GM21447 (cell line): ENCODE measurements around the gene DNAJC30.
"Not testable (repeated sequence)": the region's sequence is repeated elsewhere in the genome, so short reads cannot be mapped to it uniquely, and the experiment has no call there.

ENCODE experiments used
- ATAC-seq: cut with Tn5 transposase; IDR thresholded peaks from one replicate; pipeline ENCODE4 v1.9.1; 2021; ENCODE audit not compliant: unreplicated experiment

Gene DNAJC30

GRCh38 chr7:73683788-73684693, 788 bp upstream of the DNAJC30 start:
- ATAC-seq = no peak

DNA sequence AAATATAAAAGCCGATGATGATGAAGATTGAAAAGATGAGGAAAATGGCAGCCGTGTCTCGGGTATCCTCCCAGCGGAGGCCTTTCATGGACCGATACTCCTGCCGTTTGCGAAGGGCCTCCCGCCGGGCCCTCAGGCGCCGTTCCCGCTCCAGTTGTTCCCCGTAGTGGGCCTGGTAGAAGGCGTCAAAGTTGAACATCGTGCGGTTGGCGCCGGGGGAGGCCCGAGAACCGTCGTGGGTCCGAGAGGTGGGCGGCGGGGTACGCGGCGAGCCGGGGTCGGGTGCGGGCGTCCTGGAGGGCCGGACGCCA, 553 bp downstream of the DNAJC30 start:
- ATAC-seq = peak; percentile 9

- no peak for ATAC-seq
Observed at GRCh38 chr7:73681031-73681430, 2.2 kb downstream of the DNAJC30 start.

DNA sequence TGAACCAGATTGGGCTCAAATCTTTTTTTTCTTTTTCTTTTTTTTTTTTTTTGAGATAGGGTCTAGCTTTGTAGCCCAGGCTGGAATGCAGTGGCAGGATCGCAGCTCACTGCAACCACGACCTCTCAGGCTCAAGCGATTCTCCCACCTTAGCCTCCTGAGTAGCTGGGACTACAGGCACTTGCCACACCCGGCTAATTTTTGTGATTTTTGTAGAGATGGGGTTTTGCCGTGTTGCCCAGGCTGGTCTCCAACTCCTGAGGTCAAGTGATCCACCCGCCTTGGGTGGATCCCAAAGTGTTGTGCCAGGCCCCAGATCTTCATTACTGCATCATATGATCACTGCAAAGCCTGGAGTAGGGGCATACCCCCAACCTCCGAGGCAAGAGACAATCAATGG, 2.8 kb downstream of the DNAJC30 start:
- ATAC-seq = no peak

DNA sequence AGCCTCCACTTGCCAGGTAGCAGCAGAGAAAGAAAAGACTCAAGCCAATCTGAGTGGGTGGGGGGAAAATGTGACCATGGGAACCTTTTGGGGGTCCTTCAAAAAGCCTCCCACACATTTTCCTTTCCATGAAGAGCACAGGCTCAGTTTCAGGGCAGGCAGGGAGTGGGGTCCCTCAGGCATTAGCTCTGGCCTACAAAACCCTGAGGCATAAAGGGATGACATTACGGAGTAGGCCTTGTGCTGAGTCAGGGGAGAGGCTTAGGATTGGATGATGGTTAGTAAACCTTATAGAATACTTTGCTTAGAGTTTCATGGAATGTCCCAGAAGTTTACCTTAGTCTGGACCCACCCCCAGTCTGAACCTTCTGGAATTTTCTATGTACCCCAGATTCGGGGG, 3.5 kb downstream of the DNAJC30 start:
- no peak for ATAC-seq

DNA sequence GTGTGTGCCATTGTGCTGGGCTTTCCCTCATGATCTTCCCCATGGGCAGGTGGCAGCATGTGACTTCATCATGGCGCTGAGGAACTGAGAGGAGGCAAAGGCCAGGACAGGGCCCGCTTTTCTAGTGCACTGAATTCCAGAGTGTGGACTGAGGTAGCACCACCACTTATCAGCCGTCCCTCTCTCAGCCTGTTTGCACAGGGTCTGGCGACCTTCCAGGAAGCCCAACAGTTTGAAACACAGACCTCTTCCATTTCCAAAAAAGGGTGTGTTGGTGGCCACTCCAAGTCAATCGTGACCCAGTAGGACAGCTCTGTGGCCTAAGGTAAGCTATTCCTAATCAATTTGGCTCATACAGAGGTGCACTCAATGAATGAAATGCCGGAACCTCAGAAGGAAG, 4.4 kb downstream of the DNAJC30 start:
- ATAC-seq = no peak

- not testable (repeated sequence) for ATAC-seq
Observed at GRCh38 chr7:73676062-73676461, 7.2 kb downstream of the DNAJC30 start.

DNA sequence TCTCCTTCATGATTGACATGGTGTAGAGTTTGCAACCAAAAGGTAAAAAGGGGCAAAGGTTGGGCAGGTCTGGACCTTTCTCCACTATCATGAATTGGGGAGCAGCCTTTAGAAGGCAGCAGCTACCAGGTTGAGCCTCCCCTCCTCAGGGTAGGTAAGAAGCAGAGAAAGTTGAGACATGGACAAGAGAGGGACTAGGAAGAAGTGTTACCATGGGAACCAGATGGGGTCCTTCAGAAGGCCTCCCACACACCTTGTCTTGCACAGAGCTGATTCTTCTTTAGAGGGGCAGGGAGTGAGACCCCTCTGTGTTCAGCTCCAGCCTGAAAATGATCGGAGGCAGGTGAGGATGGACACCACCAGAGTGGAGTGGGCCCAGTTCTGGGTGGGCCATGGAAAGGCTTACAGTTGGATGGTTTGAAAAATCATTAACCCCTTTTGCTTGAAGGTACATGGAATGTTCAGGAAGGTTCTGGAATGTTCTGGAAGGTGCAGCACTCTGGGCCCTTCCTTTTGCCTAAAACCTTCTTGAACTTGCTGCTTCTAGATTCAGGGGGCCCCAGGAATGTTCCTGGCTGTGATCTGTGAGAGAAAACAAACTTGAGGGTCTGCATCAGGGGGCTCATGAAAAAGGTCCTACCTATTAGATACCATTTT, 8.7 kb downstream of the DNAJC30 start:
- ATAC-seq = no peak

- ATAC-seq = no peak
Observed at GRCh38 chr7:73671857-73672445, 11.3 kb downstream of the DNAJC30 start.

DNA sequence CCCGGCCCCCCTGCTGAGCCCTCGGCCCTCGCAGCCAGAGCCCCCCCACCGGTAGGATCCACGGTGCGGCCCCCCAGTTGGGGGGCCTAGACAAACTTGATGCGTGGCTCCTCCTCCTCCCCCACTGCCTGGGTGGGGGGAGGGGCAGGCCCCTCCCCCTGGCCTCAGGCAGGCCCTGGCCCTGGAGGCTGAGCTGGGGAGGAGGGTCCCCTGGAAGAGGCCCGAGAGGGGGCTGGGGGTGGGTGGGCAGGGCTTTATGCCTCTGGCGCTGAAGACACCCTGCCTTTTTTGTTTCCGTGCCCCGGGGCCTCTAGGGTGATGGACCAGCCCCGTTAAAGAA, 12.0 kb downstream of the DNAJC30 start:
- no peak for ATAC-seq

DNA sequence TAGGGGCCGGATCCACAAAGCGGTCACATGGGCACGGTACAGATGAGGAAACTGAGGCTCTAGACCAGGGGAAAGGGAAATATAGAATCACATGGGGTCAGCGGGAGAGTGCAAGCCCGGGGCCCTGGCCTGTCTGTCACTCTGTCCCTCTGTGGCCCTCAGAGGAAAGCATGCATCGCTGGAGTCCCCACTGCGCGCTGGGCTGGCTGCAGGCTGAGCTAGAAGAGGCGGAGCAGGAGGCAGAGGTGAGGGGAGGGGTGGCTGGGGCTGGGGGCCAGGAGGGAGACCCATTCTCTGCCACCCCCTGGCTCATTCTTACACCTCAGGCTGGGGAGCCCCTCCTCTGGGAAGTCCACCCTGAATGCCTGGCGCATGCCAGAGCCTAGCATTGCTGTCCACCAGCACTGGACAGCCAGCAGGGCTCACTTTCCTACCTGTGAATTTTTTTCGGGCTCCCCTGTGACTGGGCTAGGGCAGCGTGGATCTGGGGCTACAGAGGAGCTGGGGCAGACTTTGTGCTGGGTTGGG, 13.3 kb downstream of the DNAJC30 start:
- ATAC-seq = no peak

DNA sequence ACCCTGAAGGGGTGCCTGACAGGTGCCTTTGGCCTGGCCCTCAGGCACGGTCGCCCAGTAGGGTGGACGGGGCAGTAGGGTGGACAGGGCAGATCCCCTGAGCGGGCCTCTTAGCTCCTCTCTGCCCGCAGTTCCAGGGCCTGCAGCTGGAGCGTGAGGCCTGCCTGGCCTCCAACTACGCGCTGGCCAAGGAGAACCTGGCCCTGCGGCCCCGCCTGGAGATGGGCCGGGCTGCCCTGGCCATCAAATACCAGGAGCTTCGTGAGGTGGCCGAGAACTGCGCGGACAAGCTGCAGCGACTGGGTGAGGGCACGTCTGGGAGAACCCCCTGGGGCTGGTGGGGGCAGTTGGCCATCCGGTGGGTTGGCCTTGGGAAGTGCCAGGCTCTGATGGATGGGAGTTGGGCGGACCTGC, 14.0 kb downstream of the DNAJC30 start:
- ATAC-seq = no peak

- no peak for ATAC-seq
Observed at GRCh38 chr7:73668886-73669230, 14.4 kb downstream of the DNAJC30 start.

DNA sequence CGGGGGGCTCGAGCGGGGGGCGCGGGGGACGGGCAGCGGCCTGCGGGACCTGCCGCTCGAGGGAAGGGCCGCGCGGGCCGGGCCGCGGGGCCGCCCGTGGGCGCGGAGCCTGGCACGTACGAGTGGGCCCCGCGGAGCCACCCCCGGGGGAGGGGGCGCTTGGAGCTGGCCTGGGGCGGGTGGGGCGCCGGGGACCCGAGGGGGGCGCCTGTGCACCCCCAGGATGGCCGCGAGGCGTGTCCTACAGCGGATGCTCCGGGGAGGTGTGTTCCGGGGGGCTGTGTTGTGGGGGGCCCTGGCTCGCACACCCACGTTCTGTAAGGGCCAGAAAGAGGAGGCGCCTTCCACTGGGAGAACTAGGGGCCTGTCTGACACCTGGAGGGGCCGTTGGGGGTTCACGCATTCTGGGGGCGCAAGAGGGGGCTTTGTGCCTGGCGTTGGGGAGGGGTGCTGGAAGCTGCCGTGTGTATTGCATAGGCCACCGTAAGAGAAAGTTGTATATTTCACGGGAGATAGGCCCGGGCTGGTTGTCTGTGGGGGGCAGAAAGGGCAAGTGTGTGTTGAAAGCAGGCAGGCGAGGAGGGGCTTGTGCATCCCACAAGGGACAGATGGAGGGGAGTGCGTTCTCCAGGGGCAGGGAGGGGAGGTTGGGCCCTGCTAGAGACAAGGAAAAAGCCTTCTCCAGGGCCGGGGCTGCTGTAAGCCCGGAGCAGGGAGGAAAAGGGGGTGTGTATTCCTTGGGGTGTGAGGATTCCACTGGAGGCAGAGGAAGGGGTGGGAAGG, 15.0 kb downstream of the DNAJC30 start:
- ATAC-seq = peak; percentile 5

- ATAC-seq = peak; percentile 89
Observed at GRCh38 chr7:73667344-73668102, 15.7 kb downstream of the DNAJC30 start, which contains the start of gene VPS37D. Gene VPS37D, plus strand, starts transcription at chr7:73667831. Its CDS starts 128 bp downstream, at chr7:73667959.

- no peak for ATAC-seq
Observed at GRCh38 chr7:73663033-73663432, 20.2 kb downstream of the DNAJC30 start.

- not testable (repeated sequence) for ATAC-seq
Observed at GRCh38 chr7:73660594-73660993, 22.7 kb downstream of the DNAJC30 start.

DNA sequence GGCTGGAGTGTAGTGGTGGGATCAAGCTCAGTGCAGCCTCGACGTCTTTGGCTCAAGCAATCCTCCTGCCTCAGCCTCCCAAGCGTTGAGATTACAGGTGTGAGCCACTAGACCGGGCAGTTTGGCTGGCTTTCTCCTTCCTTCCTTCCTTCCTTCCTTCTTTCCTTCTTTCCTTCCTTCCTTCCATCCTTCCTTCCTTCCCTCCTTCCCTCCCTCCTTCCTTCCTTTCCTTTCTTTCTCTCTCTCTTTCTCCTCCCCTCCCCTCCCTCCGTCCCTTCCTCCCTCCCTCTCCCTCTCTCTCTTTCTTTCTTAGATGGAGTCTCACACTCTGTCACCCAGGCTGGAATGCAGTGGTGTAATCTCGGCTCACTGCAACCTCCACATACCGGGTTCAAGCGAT, 23.3 kb downstream of the DNAJC30 start:
- no peak for ATAC-seq

DNA sequence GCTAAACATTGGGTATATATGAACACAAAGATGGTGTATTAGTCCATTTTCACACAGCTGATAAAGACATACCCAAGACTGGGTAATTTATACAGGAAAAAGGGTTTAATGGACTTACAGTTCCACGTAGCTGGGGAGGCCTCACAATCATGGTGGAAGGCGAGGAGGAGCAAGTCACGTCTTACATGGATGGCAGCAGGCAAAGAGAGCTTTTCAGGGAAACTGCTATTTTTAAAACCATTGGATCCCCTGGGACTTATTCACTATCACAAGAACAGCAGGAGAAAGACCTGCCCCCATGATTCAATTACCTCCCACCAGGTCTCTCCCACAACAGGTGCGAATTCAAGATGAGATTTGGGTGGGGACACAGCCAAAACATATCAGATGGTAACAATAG, 27.9 kb downstream of the DNAJC30 start:
- ATAC-seq = not testable (repeated sequence)

GRCh38 chr7:73652541-73652949, 30.7 kb downstream of the DNAJC30 start:
- ATAC-seq = no peak
